NCI-H748 treated with DMSO at 0.1 percent for 48 hours (cell line): Measurements from ENCODE around the gene PCSK7.

Experiments used
- DNase-seq: peaks from one replicate; lab custom pipeline; 2025; lab: John Stamatoyannopoulos, UW

Gene PCSK7

GRCh38 chr11:117181586-117182550 lies 50.0 kb downstream of the PCSK7 start:
- DNase-seq: no peak

- no peak for DNase-seq
Measured at GRCh38 chr11:117180661-117181585, 51.0 kb downstream of the PCSK7 start.

GRCh38 chr11:117180020-117180419 lies 51.9 kb downstream of the PCSK7 start:
- no peak for DNase-seq

GRCh38 chr11:117179048-117179999 lies 52.5 kb downstream of the PCSK7 start:
- DNase-seq: no peak

- peak; percentile 64 for DNase-seq
Measured at GRCh38 chr11:117178210-117179034, 53.5 kb downstream of the PCSK7 start, which contains the start of gene SIDT2. Gene SIDT2 (plus strand): TSS chr11:117178743. CDS start chr11:117179264, 521 bp downstream.

- DNase-seq: no peak
Measured at GRCh38 chr11:117177534-117178209, 54.2 kb downstream of the PCSK7 start.

- DNase-seq: no peak
Measured at GRCh38 chr11:117176186-117176585, 55.7 kb downstream of the PCSK7 start.

- DNase-seq: no peak
Measured at GRCh38 chr11:117175781-117176180, 56.1 kb downstream of the PCSK7 start.

GRCh38 chr11:117175104-117175503 lies 56.8 kb downstream of the PCSK7 start:
- DNase-seq: no peak

GRCh38 chr11:117172724-117173421 lies 59.0 kb downstream of the PCSK7 start:
- DNase-seq: no peak

- DNase-seq: no peak
Measured at GRCh38 chr11:117171404-117172061, 60.3 kb downstream of the PCSK7 start.

- DNase-seq: no peak
Measured at GRCh38 chr11:117171007-117171403, 60.9 kb downstream of the PCSK7 start.

- DNase-seq: no peak
Measured at GRCh38 chr11:117170210-117170609, 61.7 kb downstream of the PCSK7 start.

- DNase-seq: no peak
Measured at GRCh38 chr11:117169736-117170135, 62.1 kb downstream of the PCSK7 start.

- DNase-seq: no peak
Measured at GRCh38 chr11:117166491-117166890, 65.4 kb downstream of the PCSK7 start.

GRCh38 chr11:117160826-117161225 lies 71.0 kb downstream of the PCSK7 start:
- no peak for DNase-seq

- DNase-seq: no peak
Measured at GRCh38 chr11:117159892-117160291, 72.0 kb downstream of the PCSK7 start.

- DNase-seq: no peak
Measured at GRCh38 chr11:117157507-117157906, 74.4 kb downstream of the PCSK7 start.

GRCh38 chr11:117154468-117154867 lies 77.4 kb downstream of the PCSK7 start:
- no peak for DNase-seq
